Stimulated activated CD8-positive, alpha-beta memory T cell treated with anti-CD3 and anti-CD28 coated beads, Interleukin-4, amount 100 ng/mL, for 48 hours (primary cell): Measurements from ENCODE around the gene PGLYRP4.

Experiments used
- DNase-seq: peaks from one replicate; pipeline ENCODE4 v3.0.0-alpha.2; 2020

PGLYRP4 gene

GRCh38 chr1:153374071-153374470 lies 25.4 kb upstream of the PGLYRP4 start:
- DNase-seq, result no peak

- no peak for DNase-seq
Measured at GRCh38 chr1:153372571-153372970, 23.9 kb upstream of the PGLYRP4 start.

GRCh38 chr1:153371231-153371630 lies 22.6 kb upstream of the PGLYRP4 start:
- DNase-seq, result no peak

- no peak for DNase-seq
Measured at GRCh38 chr1:153370146-153370545, 21.5 kb upstream of the PGLYRP4 start.

GRCh38 chr1:153368495-153368894 lies 19.9 kb upstream of the PGLYRP4 start:
- DNase-seq, result no peak

- DNase-seq, result no peak
Measured at GRCh38 chr1:153367090-153367489, 18.4 kb upstream of the PGLYRP4 start.

- DNase-seq, result no peak
Measured at GRCh38 chr1:153366261-153366660, 17.6 kb upstream of the PGLYRP4 start.

GRCh38 chr1:153365696-153366095 lies 17.1 kb upstream of the PGLYRP4 start:
- no peak for DNase-seq

GRCh38 chr1:153364766-153365666 lies 16.4 kb upstream of the PGLYRP4 start:
- DNase-seq, result no peak

- no peak for DNase-seq
Measured at GRCh38 chr1:153364156-153364555, 15.5 kb upstream of the PGLYRP4 start.

- DNase-seq, result no peak
Measured at GRCh38 chr1:153363641-153364040, 15.0 kb upstream of the PGLYRP4 start.

GRCh38 chr1:153362187-153362775 lies 13.6 kb upstream of the PGLYRP4 start:
- DNase-seq, result no peak

GRCh38 chr1:153361480-153362109 lies 13.0 kb upstream of the PGLYRP4 start:
- DNase-seq, result no peak

- DNase-seq, result no peak
Measured at GRCh38 chr1:153360592-153361479, 12.2 kb upstream of the PGLYRP4 start.

GRCh38 chr1:153360190-153360589 lies 11.5 kb upstream of the PGLYRP4 start:
- DNase-seq, result no peak

GRCh38 chr1:153359241-153359640 lies 10.6 kb upstream of the PGLYRP4 start:
- no peak for DNase-seq

GRCh38 chr1:153358691-153358975 lies 10.0 kb upstream of the PGLYRP4 start:
- DNase-seq, result no peak

- no peak for DNase-seq
Measured at GRCh38 chr1:153357853-153358690, 9.4 kb upstream of the PGLYRP4 start, which contains the start of gene S100A9. TSS of gene S100A9 (plus strand) at chr1:153357854. CDS start at chr1:153358284, 430 bp downstream.

GRCh38 chr1:153357076-153357852 lies 8.6 kb upstream of the PGLYRP4 start:
- DNase-seq, result no peak

GRCh38 chr1:153356392-153357075 lies 7.9 kb upstream of the PGLYRP4 start:
- no peak for DNase-seq
